Right lobe of liver (tissue), 6 donors: Measurements from ENCODE around the gene KRT81. TPM values are rescaled to one million over a fixed set of nuclear protein-coding genes. Genes with fewer than 3 reads are reported as not detected.

Experiments
- ATAC-seq, 4 donors: fragments of 200-7000 bp; cut with Tn5 transposase; one replicate each; pipeline ENCODE4 v1.9.1; 2020; ENCODE audit warnings: mild to moderate bottlenecking in 4 of 4, moderate library complexity in 4 of 4
- DNase-seq, 3 donors: peaks; one replicate each; pipeline ENCODE4 v3.0.0-alpha.2; 2020
- H3K27ac ChIP-seq, 3 donors: fragments of 200-600 bp; one replicate each; pipeline ENCODE4 v1.8.0; 2022
- H3K27me3 ChIP-seq, 2 donors: fragments of 200-600 bp; one replicate each; pipeline ENCODE4 v1.8.0; 2022
- H3K36me3 ChIP-seq, 4 donors: fragments of 200-600 bp; sonication (generic) in 1 of 4; one replicate each; pipeline versions ENCODE4 v1.5.1 to v1.8.0; 2017 to 2022; ENCODE audit warnings: control low read depth in 1 of 4
- H3K4me1 ChIP-seq, 4 donors: fragments of 200-600 bp; sonication (generic) in 1 of 4; one replicate each; pipeline versions ENCODE4 v1.5.1 to v1.8.0; 2017 to 2022; ENCODE audit warnings: control low read depth in 1 of 4
- H3K4me3 ChIP-seq, 3 donors: fragments of 200-600 bp; one replicate each; pipeline ENCODE4 v1.8.0; 2022
- H3K9me3 ChIP-seq, 4 donors: fragments of 200-600 bp; sonication (generic) in 1 of 4; one replicate each; pipeline versions ENCODE4 v1.5.1 to v1.8.0; 2017 to 2022; ENCODE audit warnings: control low read depth in 1 of 4
- CTCF ChIP-seq, 4 donors: fragments of 200-600 bp in 3 of 4; fragments of 450-650 bp in 1 of 4; IDR thresholded peaks; one replicate each; pipeline versions ENCODE4 v1.5.1 to v1.8.0; 2016 to 2022; ENCODE audit warnings: antibody characterized with exemption in 4 of 4, mild to moderate bottlenecking in 2 of 4
- POLR2A ChIP-seq: fragments of 450-650 bp; IDR thresholded peaks from one replicate; pipeline ENCODE4 v1.6.1; 2017; ENCODE audit warnings: antibody characterized with exemption, mild to moderate bottlenecking
- WGBS: methylation state at CpG from one replicate; pipeline ENCODE4 v1.1.6; 2018; ENCODE audit warnings: low coverage, low lambda C conversion rate; ENCODE audit not compliant: insufficient coverage; ENCODE audit errors: missing lambda C conversion rate; 5-methylcytosine and 5-hydroxymethylcytosine counted together
- intact Hi-C, 2 donors: fragments of 100-400 bp; cut with DNase I; formaldehyde crosslinking; loops; one replicate each; pipeline versions ENCODE4 v1.11.2 to v1.14.1; 2022
- total RNA-seq, 6 experiments: library from RNA; depleted of rRNA in 2 of 6; stranded (reverse); fragments of >200 nt in 2 of 6; fragmentation: NEBNext Ultra II Directional in 3 of 6; extraction: Animal tissue kit (Norgen Biotek cat#: 25700) in 3 of 6; gene quantifications; one replicate each; pipeline versions ENCODE4 v1.1.0 to v1.2.4, GENCODE V29; 2016 to 2023
- donor health status: DM: no; HTN: yes; CAD: no.
- donor health status: DM: no; HTN: no; CAD: no.
- donor health status: DM: no; HTN: no; CAD: no.
- donor health status: DM: no; HTN: yes; CAD: no.
- donor health status: DM: no; HTN: yes; CAD: no.

The KRT81 gene
- total RNA-seq, 6 experiments from 2014 or later = 0.13 TPM; not detected in 5

GRCh38 chr12:52324153-52324444, 32.8 kb upstream of the KRT81 start:
- no peaks in the 10 kb centered on the region for H3K9me3 ChIP-seq
- H3K4me1 ChIP-seq = no peaks in the 10 kb centered on the region
- H3K27ac ChIP-seq = no peak overlapping the region
- no peak overlapping the region for H3K4me3 ChIP-seq
- H3K27me3 ChIP-seq = no peaks in the 10 kb centered on the region
- WGBS = no CpG with 5 or more reads among the region's 3 CpGs
- ATAC-seq = no peak
- H3K36me3 ChIP-seq = no peaks in the 10 kb centered on the region
- TF ChIP-seq POLR2A = no peak
- no peak for TF ChIP-seq CTCF (IDR thresholded peaks at IDR 0.05)
- intact Hi-C loops = loop anchor here (10.0 kb wide), 1 partner anchor 169 kb away; no protein-coding TSS in a partner anchor
- peak in 1 of 3 donors; percentile 23 for DNase-seq

GRCh38 chr12:52323416-52324152, 32.2 kb upstream of the KRT81 start:
- DNase-seq = peak in 1 of 3 donors; percentile 22
- 83% methylated on average over 4 of the region's 10 CpGs for WGBS
- intact Hi-C loops = loop anchor here (10.0 kb wide), 1 partner anchor 169 kb away; no protein-coding TSS in a partner anchor

GRCh38 chr12:52323001-52323400, 31.7 kb upstream of the KRT81 start:
- Histone ChIP-seq H3K27me3 (no peaks in the 10 kb centered on the region), H3K4me1 (no peaks in the 10 kb centered on the region), H3K27ac (no peak overlapping the region), H3K9me3 (no peaks in the 10 kb centered on the region), H3K36me3 (no peaks in the 10 kb centered on the region), H3K4me3 (no peak overlapping the region)
- no CpG with 5 or more reads among the region's 1 CpG for WGBS
- DNase-seq (peak in 1 of 3 donors; percentile 35), ATAC-seq (no peak)
- TF ChIP-seq CTCF (IDR thresholded peaks at IDR 0.05) (no peak), POLR2A (no peak)
- intact Hi-C loops = loop anchor here (10.0 kb wide), 1 partner anchor 168 kb away; no protein-coding TSS in a partner anchor

More at GRCh38 chr12:52323416-52324152, 32.2 kb upstream of the KRT81 start:
- H3K4me1 ChIP-seq = no peaks in the 10 kb centered on the region
- ATAC-seq = no peak
- H3K4me3 ChIP-seq = no peak overlapping the region
- no peaks in the 10 kb centered on the region for H3K27me3 ChIP-seq
- H3K9me3 ChIP-seq = no peaks in the 10 kb centered on the region
- H3K36me3 ChIP-seq = no peaks in the 10 kb centered on the region
- TF ChIP-seq CTCF (IDR thresholded peaks at IDR 0.05) (no peak), POLR2A (no peak)
- H3K27ac ChIP-seq = no peak overlapping the region

GRCh38 chr12:52322069-52322468, 30.7 kb upstream of the KRT81 start:
- intact Hi-C loops = loop anchor here (10.0 kb wide), 1 partner anchor 167 kb away; no protein-coding TSS in a partner anchor
- no peak for TF ChIP-seq POLR2A
- TF ChIP-seq CTCF (IDR thresholded peaks at IDR 0.05) = no peak
- Histone ChIP-seq H3K27ac (no peak overlapping the region), H3K9me3 (no peaks in the 10 kb centered on the region), H3K4me1 (no peaks in the 10 kb centered on the region), H3K4me3 (no peak overlapping the region), H3K36me3 (no peaks in the 10 kb centered on the region), H3K27me3 (no peaks in the 10 kb centered on the region)
- no peak for ATAC-seq
- no peak for DNase-seq
- WGBS = no CpG with 5 or more reads among the region's 1 CpG
